H1 (cell line): ENCODE data around the gene ZNF839. TPM values are rescaled to one million over a fixed set of nuclear protein-coding genes. Genes with fewer than 3 reads are reported as not detected.
A peak's percentile ranks its signal among the peaks of the same experiment; 100 is the strongest.

ENCODE experiments used
- CTCF ChIA-PET: fragments of 300-600 bp; sonication (Branson Sonifier 250); formaldehyde crosslinking; loops from one replicate; lab custom pipeline; 2021; ENCODE audit not compliant: partially characterized antibody; lab: Charles Lee
- POLR2A ChIA-PET: fragments of 300-600 bp; sonication (Branson Sonifier 250); formaldehyde crosslinking; loops from one replicate; lab custom pipeline; 2021; ENCODE audit warnings: inconsistent platforms; ENCODE audit not compliant: partially characterized antibody; lab: Charles Lee
- DNase-seq, 2 experiments: peaks; one replicate each; pipeline versions ENCODE4 v3.0.0 to v3.0.0-alpha.2; 2010 to 2022; ENCODE audit warnings: low spot score in 2 of 2, low read depth in 1 of 2, mixed read lengths in 1 of 2
- FAIRE-seq: peaks from 2 replicates; lab custom pipeline; 2011; peaks lifted over from hg19 to GRCh38; lab: Jason Lieb, UNC
- H2AFZ ChIP-seq: 2 replicates; pipeline ENCODE4 v1.8.1; 2012; ENCODE audit warnings: low read length, inconsistent platforms
- H2AK5ac ChIP-seq: 2 replicates; pipeline ENCODE4 v1.6.1; 2013; ENCODE audit warnings: low read depth, low read length
- H2BK120ac ChIP-seq: replicated peaks from 2 replicates; pipeline ENCODE3; 2013; ENCODE audit warnings: low read depth, low read length, inconsistent platforms
- H2BK12ac ChIP-seq: 2 replicates; pipeline ENCODE4 v1.6.1; 2013; ENCODE audit warnings: low read depth, low read length
- H2BK15ac ChIP-seq: 2 replicates; pipeline ENCODE4 v1.6.1; 2013; ENCODE audit warnings: low read length
- H2BK20ac ChIP-seq: 2 replicates; pipeline ENCODE4 v1.6.1; 2013; ENCODE audit warnings: low read length
- H2BK5ac ChIP-seq: 2 replicates; pipeline ENCODE4 v1.6.1; 2013; ENCODE audit warnings: low read depth, low read length
- H3K14ac ChIP-seq: 2 replicates; pipeline ENCODE4 v1.6.1; 2013; ENCODE audit warnings: inconsistent platforms; ENCODE audit not compliant: insufficient read length
- H3K18ac ChIP-seq: 2 replicates; pipeline ENCODE4 v1.6.1; 2013; ENCODE audit warnings: low read length; ENCODE audit errors: extremely low read depth
- H3K23ac ChIP-seq: 2 replicates; pipeline ENCODE4 v1.6.1; 2013; ENCODE audit warnings: inconsistent platforms; ENCODE audit not compliant: insufficient read length
- H3K23me2 ChIP-seq: 2 replicates; pipeline ENCODE4 v1.6.1; 2013; ENCODE audit warnings: low read depth, low read length
- H3K27ac ChIP-seq: 2 replicates; pipeline ENCODE4 v1.6.1; 2011; ENCODE audit warnings: low read depth, low read length, inconsistent platforms
- H3K27me3 ChIP-seq, 4 experiments: replicated peaks in 1 of 4; 1 replicate in 1 of 4; 2 replicates in 3 of 4; pipeline versions ENCODE4 v1.6.1 to v1.8.1; 2011 to 2013; ENCODE audit warnings: low read length in 3 of 4, mild to moderate bottlenecking in 3 of 4, inconsistent platforms in 2 of 4, mixed read lengths in 2 of 4, moderate library complexity in 1 of 4; ENCODE audit not compliant: control insufficient read depth in 3 of 4, insufficient read depth in 3 of 4; ENCODE audit errors: extremely low read depth in 1 of 4
- H3K36me3 ChIP-seq, 4 experiments: 2 replicates each; pipeline versions ENCODE4 v1.6.1 to v1.8.1; 2011 to 2013; ENCODE audit warnings: mild to moderate bottlenecking in 4 of 4, low read length in 3 of 4, moderate library complexity in 2 of 4, control low read depth in 1 of 4, inconsistent platforms in 1 of 4; ENCODE audit not compliant: insufficient read depth in 4 of 4, control insufficient read depth in 2 of 4
- H3K4ac ChIP-seq: replicated peaks from 2 replicates; pipeline ENCODE3; 2013; ENCODE audit warnings: low read length, low read depth, mixed read lengths, inconsistent platforms; ENCODE audit not compliant: insufficient read length
- H3K4me1 ChIP-seq, 4 experiments: replicated peaks in 1 of 4; 1 replicate in 1 of 4; 2 replicates in 3 of 4; pipeline versions ENCODE4 v1.6.1 to v1.8.1; 2011 to 2013; ENCODE audit warnings: low read length in 3 of 4, inconsistent platforms in 2 of 4, mixed read lengths in 1 of 4; ENCODE audit not compliant: insufficient read depth in 4 of 4, control insufficient read depth in 3 of 4
- H3K4me2 ChIP-seq, 2 experiments: 2 replicates each; pipeline versions ENCODE4 v1.6.1 to v1.8.1; 2011 to 2013; ENCODE audit warnings: low read depth in 2 of 2, low read length in 2 of 2, control low read depth in 1 of 2, inconsistent platforms in 1 of 2, mild to moderate bottlenecking in 1 of 2; ENCODE audit not compliant: insufficient read depth in 1 of 2
- H3K4me3 ChIP-seq, 4 experiments: fragments of 200-600, 300-600 bp in 1 of 4; sonication (generic), shearing (Covaris generic), sonication (Bioruptor Twin) in 1 of 4; 2 replicates each; pipeline versions ENCODE4 v1.5.1 to v1.8.1; 2011 to 2016; ENCODE audit warnings: low read length in 4 of 4, low read depth in 3 of 4, control low read depth in 2 of 4, inconsistent platforms in 2 of 4, mild to moderate bottlenecking in 2 of 4, mixed read lengths in 1 of 4, moderate library complexity in 1 of 4; ENCODE audit not compliant: insufficient read depth in 2 of 4; ENCODE audit errors: extremely low read depth in 1 of 4
- H3K56ac ChIP-seq: replicated peaks from 2 replicates; pipeline ENCODE3; 2013; ENCODE audit warnings: low read depth, mild to moderate bottlenecking, mixed read lengths, low read length, inconsistent platforms; ENCODE audit not compliant: insufficient read length
- H3K79me1 ChIP-seq: 2 replicates; pipeline ENCODE4 v1.6.1; 2013; ENCODE audit warnings: low read depth, low read length, control low read depth
- H3K79me2 ChIP-seq, 2 experiments: 2 replicates each; pipeline versions ENCODE4 v1.6.1 to v1.8.1; 2012 to 2013; ENCODE audit warnings: low read length in 2 of 2, mild to moderate bottlenecking in 2 of 2, inconsistent platforms in 1 of 2; ENCODE audit not compliant: insufficient read depth in 2 of 2, control insufficient read depth in 1 of 2
- H3K9ac ChIP-seq, 4 experiments: replicated peaks in 1 of 4; 1 replicate in 1 of 4; 2 replicates in 3 of 4; pipeline versions ENCODE4 v1.6.1 to v1.8.1; 2011 to 2013; ENCODE audit warnings: low read depth in 3 of 4, low read length in 3 of 4, control low read depth in 2 of 4, mild to moderate bottlenecking in 2 of 4, moderate library complexity in 2 of 4, inconsistent platforms in 1 of 4; ENCODE audit errors: extremely low read depth in 1 of 4
- H3K9me3 ChIP-seq, 2 experiments: 2 replicates each; pipeline versions ENCODE4 v1.6.1 to v1.8.1; 2012 to 2013; ENCODE audit warnings: mild to moderate bottlenecking in 2 of 2, moderate library complexity in 2 of 2, control low read depth in 1 of 2, inconsistent platforms in 1 of 2, low read depth in 1 of 2, low read length in 1 of 2, mixed read lengths in 1 of 2; ENCODE audit not compliant: insufficient read depth in 2 of 2
- H4K20me1 ChIP-seq, 2 experiments: replicated peaks in 1 of 2; 2 replicates each; pipeline versions ENCODE3 to v1.8.1; 2011 to 2013; ENCODE audit warnings: inconsistent platforms in 2 of 2, low read length in 2 of 2, mild to moderate bottlenecking in 1 of 2; ENCODE audit not compliant: insufficient read depth in 2 of 2, control insufficient read depth in 1 of 2
- H4K5ac ChIP-seq: 2 replicates; pipeline ENCODE4 v1.6.1; 2013; ENCODE audit warnings: low read length, low read depth, mixed read lengths, inconsistent platforms; ENCODE audit not compliant: insufficient read length
- H4K8ac ChIP-seq: 2 replicates; pipeline ENCODE4 v1.8.0; 2013; ENCODE audit warnings: mild to moderate bottlenecking, moderate library complexity, low read length, inconsistent platforms; ENCODE audit not compliant: insufficient read depth; ENCODE audit errors: extremely low read depth
- H4K91ac ChIP-seq: replicated peaks from 2 replicates; pipeline ENCODE3; 2013; ENCODE audit warnings: low read length, mixed read lengths, inconsistent platforms; ENCODE audit not compliant: insufficient read length
- CHD1 ChIP-seq: IDR thresholded peaks from 2 replicates; pipeline ENCODE4 v1.6.1; 2012; ENCODE audit warnings: low read depth, low read length, improper control_type of control experiment
- E2F6 ChIP-seq: IDR thresholded peaks from 2 replicates; pipeline ENCODE4 v1.6.1; 2012; ENCODE audit warnings: inconsistent platforms
- FOSL1 ChIP-seq: IDR thresholded peaks from 2 replicates; pipeline ENCODE4 v1.6.1; 2011; ENCODE audit warnings: mild to moderate bottlenecking, low read depth, low read length, moderate library complexity; ENCODE audit not compliant: insufficient read depth
- GABPA ChIP-seq: IDR thresholded peaks from 2 replicates; pipeline ENCODE4 v1.6.1; 2011; ENCODE audit warnings: mild to moderate bottlenecking, low read length, moderate library complexity, borderline replicate concordance; ENCODE audit not compliant: insufficient read depth
- RBBP5 ChIP-seq: IDR thresholded peaks from 2 replicates; pipeline ENCODE4 v1.7.1; 2012; ENCODE audit warnings: low read depth, mild to moderate bottlenecking, inconsistent platforms, low read length, moderate library complexity, borderline replicate concordance
- RNF2 ChIP-seq: fragments of 200-900, 300-1000 bp; sonication (generic); IDR thresholded peaks from 2 replicates; pipeline ENCODE4 v1.7.1; 2016; ENCODE audit warnings: borderline replicate concordance, low read depth, mild to moderate bottlenecking, antibody characterized with exemption, low read length; ENCODE audit not compliant: poor library complexity, severe bottlenecking; ENCODE audit errors: missing control alignments
- SIX5 ChIP-seq: IDR thresholded peaks from 2 replicates; pipeline ENCODE4 v1.6.1; 2011; ENCODE audit warnings: mild to moderate bottlenecking, low read depth, low read length
- WGBS, 2 experiments: shearing (Covaris generic) in 1 of 2; methylation state at CpG; one replicate each; pipeline versions ENCODE4 v1.1.6 to v1.1.7; 2013 to 2015; ENCODE audit warnings: low lambda C conversion rate in 2 of 2, mixed read lengths in 2 of 2, inconsistent platforms in 1 of 2, low coverage in 1 of 2, missing lambda C conversion rate in 1 of 2; ENCODE audit not compliant: insufficient replicate concordance in 2 of 2, insufficient coverage in 1 of 2, insufficient read length in 1 of 2; ENCODE audit errors: extremely low coverage in 1 of 2, missing lambda C conversion rate in 1 of 2; 5-methylcytosine and 5-hydroxymethylcytosine counted together
- polyA plus RNA-seq, 7 experiments: library from polyadenylated mRNA; depleted of rRNA in 3 of 7; stranded (reverse) in 5 of 7; unstranded in 2 of 7; fragments of >200 nt in 5 of 7; fragments of 200-250 nt in 2 of 7; gene quantifications; 1 replicate in 5 of 7; 2 replicates in 1 of 7; 4 replicates in 1 of 7; pipeline versions ENCODE4 v1.2.1 to v1.2.3, GENCODE V29; 2011 to 2013; ENCODE audit warnings: missing spikeins in 2 of 7, mixed read lengths in 2 of 7
- total RNA-seq: library from RNA; stranded (reverse); fragmentation: NEBNext Ultra II Directional; extraction: Animal tissue kit (Norgen Biotek cat#: 25700); gene quantifications from 2 replicates; pipeline ENCODE4 v1.2.1, GENCODE V29; 2021
- TF ChIP-seq, protein P1 (sequence below): IDR thresholded peaks from 2 replicates; pipeline ENCODE4 v1.6.1; 2012; ENCODE audit warnings: low read length, inconsistent platforms

ZNF839 gene
- total and polyA plus RNA-seq, 2 of the 8 experiments (the other 6 are each of a cell fraction or from before 2014, with no cell fraction given), result 8.1 to 9.4 TPM

GRCh38 chr14:102362545-102363181 lies 43.1 kb downstream of the ZNF839 start, which contains the start of the genes CINP and TECPR2:
Gene CINP (minus strand): TSS chr14:102362890. CDS start chr14:102362851, 39 bp downstream.
Gene TECPR2 (plus strand): TSS chr14:102362941. CDS start chr14:102376722, 13,781 bp downstream.
- Histone ChIP-seq H3K4me2 (peak within 1 kb of the TSS; percentile 93 to 96), H2BK12ac (no peak within 1 kb of the TSS), H2BK15ac (no peak within 1 kb of the TSS), H3K9ac (peak within 1 kb of the TSS; percentile 74 to 79 (median 78)), H3K27ac (0 out of 2 replicates have a peak within 1 kb of the TSS, but pooled peaks have one; percentile 27), H4K20me1 (no peaks in the 10 kb centered on the region), H2BK20ac (no peak within 1 kb of the TSS), H3K27me3 (no peaks in the 10 kb centered on the region), H2BK5ac (no peak within 1 kb of the TSS), H4K8ac (peak within 1 kb of the TSS; percentile 68), H3K14ac (no peak within 1 kb of the TSS), H3K56ac (no peak within 1 kb of the TSS), H4K5ac (no peak within 1 kb of the TSS), H3K18ac (peak within 1 kb of the TSS; percentile 76), H2BK120ac (no peak within 1 kb of the TSS), H3K36me3 (peaks cover 0 to 11% (median 1%) of the 10 kb centered on the region in 4 experiments; a peak in 3 of 8 replicates), H3K79me1 (peaks cover 10% of the 10 kb centered on the region), H4K91ac (no peak within 1 kb of the TSS), H3K9me3 (no peaks in the 10 kb centered on the region), H3K79me2 (peaks cover 0 to 24% of the 10 kb centered on the region in 2 experiments; a peak in 3 of 4 replicates), H2AFZ (peak within 1 kb of the TSS; percentile 80), H2AK5ac (no peak within 1 kb of the TSS), H3K4me1 (peaks cover 2 to 10% (median 4%) of the 10 kb centered on the region in 4 experiments; a peak in 4 of 7 replicates), H3K4me3 (peak within 1 kb of the TSS; percentile 68 to 94 (median 86)), H3K23me2 (peaks cover 9% of the 10 kb centered on the region), H3K23ac (no peak within 1 kb of the TSS), H3K4ac (no peak within 1 kb of the TSS)
- WGBS, 2 experiments, result 3% methylated on average over 37 of the region's 58 CpGs; no CpG with 5 or more reads in 1 of the 2 experiments
- ChIA-PET POLR2A (interaction anchor here (0.5 to 2.0 kb wide), 4 partner anchors 12 to 410 kb away, joined by 3 to 8 read pairs (median 4); no protein-coding TSS in a partner anchor), CTCF (interaction anchor here (1.1 to 1.8 kb wide), 2 partner anchors 44 to 135 kb away, joined by 4 to 7 read pairs; partner anchors contain the start of gene ZNF839)
- no peak for FAIRE-seq
- DNase-seq, result peak; percentile 77 to 97
- TF ChIP-seq, protein P1, sequence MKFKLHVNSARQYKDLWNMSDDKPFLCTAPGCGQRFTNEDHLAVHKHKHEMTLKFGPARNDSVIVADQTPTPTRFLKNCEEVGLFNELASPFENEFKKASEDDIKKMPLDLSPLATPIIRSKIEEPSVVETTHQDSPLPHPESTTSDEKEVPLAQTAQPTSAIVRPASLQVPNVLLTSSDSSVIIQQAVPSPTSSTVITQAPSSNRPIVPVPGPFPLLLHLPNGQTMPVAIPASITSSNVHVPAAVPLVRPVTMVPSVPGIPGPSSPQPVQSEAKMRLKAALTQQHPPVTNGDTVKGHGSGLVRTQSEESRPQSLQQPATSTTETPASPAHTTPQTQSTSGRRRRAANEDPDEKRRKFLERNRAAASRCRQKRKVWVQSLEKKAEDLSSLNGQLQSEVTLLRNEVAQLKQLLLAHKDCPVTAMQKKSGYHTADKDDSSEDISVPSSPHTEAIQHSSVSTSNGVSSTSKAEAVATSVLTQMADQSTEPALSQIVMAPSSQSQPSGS, result no peak
- TF ChIP-seq RNF2, result no peak
- TF ChIP-seq E2F6, result no peak
- no peak for TF ChIP-seq CHD1
- peak; percentile 84; the same call in 1 of the 2 replicates for TF ChIP-seq GABPA
- TF ChIP-seq SIX5, result no peak
- TF ChIP-seq RBBP5, result no peak
- no peak for TF ChIP-seq FOSL1
